ENCODE measurements around the gene LASP1NB.

LASP1NB gene

GRCh38 chr17:38915639-38915995 is 9.8 kb upstream of the LASP1NB start:
- no peaks in the 10 kb centered on the region for H3K9me3 ChIP-seq (ENCODE audit: control extremely low read depth in 1 of 3, control insufficient read depth in 2 of 3, insufficient read depth in 1 of 3, low read length in 2 of 3)
- no peak overlapping the region for H2AFZ ChIP-seq (ENCODE audit: insufficient read depth, low read depth, low read length, poor library complexity, severe bottlenecking)
- WGBS (ENCODE audit: insufficient coverage), result 100% methylated on average over 7 of the region's 7 CpGs
- H3K36me3 ChIP-seq (replicated peaks in 1 of 2; ENCODE audit: control extremely low read depth in 1 of 2, control insufficient read depth in 1 of 2, extremely low read depth in 1 of 2, insufficient read depth in 2 of 2, low read length in 1 of 2), result peaks cover 0 to 86% of the 10 kb centered on the region in 2 experiments
- DNase-seq (no peak), ATAC-seq (ENCODE audit: low read depth) (no peak)
- H3K27ac ChIP-seq (ENCODE audit: low read length in 2 of 2), result no peak overlapping the region
- H4K20me1 ChIP-seq (ENCODE audit: control insufficient read depth, insufficient read depth, low read length, poor library complexity, severe bottlenecking), result peaks cover 81% of the 10 kb centered on the region
- CTCF ChIA-PET, result no interaction called here
- peaks cover 7% of the 10 kb centered on the region for H3K4me1 Mint-ChIP-seq
- H3K4me1 ChIP-seq (ENCODE audit: control insufficient read depth in 2 of 2, insufficient read depth in 2 of 2, low read length in 2 of 2), result no peaks in the 10 kb centered on the region
- no peak overlapping the region for H3K27ac Mint-ChIP-seq
- POLR2A ChIA-PET, result no interaction called here
- no peak overlapping the region for H3K9ac ChIP-seq (ENCODE audit: low read length)
- no peak overlapping the region for H3K4me2 ChIP-seq (replicated peaks; ENCODE audit: low read depth, low read length, poor library complexity, severe bottlenecking)
- peaks cover 29% of the 10 kb centered on the region for H3K79me2 ChIP-seq (ENCODE audit: control insufficient read depth, insufficient read depth, low read length)
- H3K27me3 ChIP-seq (replicated peaks in 1 of 4; ENCODE audit: control extremely low read depth in 1 of 4, control insufficient read depth in 3 of 4, insufficient read depth in 4 of 4, low read length in 3 of 4), result no peaks in the 10 kb centered on the region
- H3K9me3 Mint-ChIP-seq (ENCODE audit: insufficient read depth), result no peaks in the 10 kb centered on the region
- intact Hi-C loops (cut with micrococcal nuclease), result no loop called here
- no peak overlapping the region for H3K4me3 ChIP-seq (ENCODE audit: control extremely low read depth in 1 of 5, extremely low read depth in 1 of 5, insufficient read depth in 1 of 5, low read depth in 2 of 5, low read length in 4 of 5)
- H3K4me3 Mint-ChIP-seq, result no peak overlapping the region
- TF ChIP-seq EZH2 (IDR thresholded peaks at IDR 0.05; ENCODE audit: borderline replicate concordance, insufficient read depth, low read depth, low read length, poor library complexity, severe bottlenecking) (no peak), CTCF (IDR thresholded peaks at IDR 0.05) (no peak)
- H3K27me3 Mint-ChIP-seq, result no peaks in the 10 kb centered on the region

GRCh38 chr17:38916771-38917170 is 8.6 kb upstream of the LASP1NB start:
- Histone ChIP-seq H2AFZ (ENCODE audit: insufficient read depth, low read depth, low read length, poor library complexity, severe bottlenecking) (no peak overlapping the region), H3K27me3 (replicated peaks in 1 of 4; ENCODE audit: control extremely low read depth in 1 of 4, control insufficient read depth in 3 of 4, insufficient read depth in 4 of 4, low read length in 3 of 4) (no peaks in the 10 kb centered on the region), H3K36me3 (replicated peaks in 1 of 2; ENCODE audit: control extremely low read depth in 1 of 2, control insufficient read depth in 1 of 2, extremely low read depth in 1 of 2, insufficient read depth in 2 of 2, low read length in 1 of 2) (peaks cover 0 to 76% of the 10 kb centered on the region in 2 experiments), H3K4me2 (replicated peaks; ENCODE audit: low read depth, low read length, poor library complexity, severe bottlenecking) (no peak overlapping the region), H4K20me1 (ENCODE audit: control insufficient read depth, insufficient read depth, low read length, poor library complexity, severe bottlenecking) (peaks cover 70% of the 10 kb centered on the region), H3K4me1 (ENCODE audit: control insufficient read depth in 2 of 2, insufficient read depth in 2 of 2, low read length in 2 of 2) (peaks cover 0 to 3% of the 10 kb centered on the region in 2 donors), H3K4me3 (ENCODE audit: control extremely low read depth in 1 of 5, extremely low read depth in 1 of 5, insufficient read depth in 1 of 5, low read depth in 2 of 5, low read length in 4 of 5) (no peak overlapping the region), H3K27ac (ENCODE audit: low read length in 2 of 2) (no peak overlapping the region), H3K9ac (ENCODE audit: low read length) (no peak overlapping the region), H3K79me2 (ENCODE audit: control insufficient read depth, insufficient read depth, low read length) (peaks cover 18% of the 10 kb centered on the region), H3K9me3 (ENCODE audit: control extremely low read depth in 1 of 3, control insufficient read depth in 2 of 3, insufficient read depth in 1 of 3, low read length in 2 of 3) (no peaks in the 10 kb centered on the region)
- peaks cover 18% of the 10 kb centered on the region for H3K4me1 Mint-ChIP-seq
- ChIA-PET CTCF (no interaction called here), POLR2A (no interaction called here)
- ATAC-seq (ENCODE audit: low read depth) (no peak), DNase-seq (no peak)
- WGBS (ENCODE audit: insufficient coverage), result 97% methylated on average over 8 of the region's 8 CpGs
- TF ChIP-seq CTCF (IDR thresholded peaks at IDR 0.05) (no peak), EZH2 (IDR thresholded peaks at IDR 0.05; ENCODE audit: borderline replicate concordance, insufficient read depth, low read depth, low read length, poor library complexity, severe bottlenecking) (no peak)
- no peak overlapping the region for H3K4me3 Mint-ChIP-seq
- no peaks in the 10 kb centered on the region for H3K9me3 Mint-ChIP-seq (ENCODE audit: insufficient read depth)
- H3K27me3 Mint-ChIP-seq, result no peaks in the 10 kb centered on the region
- H3K27ac Mint-ChIP-seq, result no peak overlapping the region
- intact Hi-C loops (cut with micrococcal nuclease), result no loop called here
